GM21447 (cell line): ENCODE results near the gene C1GALT1.
A peak's percentile ranks its signal among the peaks of the same experiment; 100 is the strongest.
"Not testable (repeated sequence)": the region's sequence is repeated elsewhere in the genome, so short reads cannot be mapped to it uniquely, and the experiment has no call there.

Source experiments
- ATAC-seq: cut with Tn5 transposase; IDR thresholded peaks from one replicate; pipeline ENCODE4 v1.9.1; 2021; ENCODE audit not compliant: unreplicated experiment

Gene C1GALT1

DNA sequence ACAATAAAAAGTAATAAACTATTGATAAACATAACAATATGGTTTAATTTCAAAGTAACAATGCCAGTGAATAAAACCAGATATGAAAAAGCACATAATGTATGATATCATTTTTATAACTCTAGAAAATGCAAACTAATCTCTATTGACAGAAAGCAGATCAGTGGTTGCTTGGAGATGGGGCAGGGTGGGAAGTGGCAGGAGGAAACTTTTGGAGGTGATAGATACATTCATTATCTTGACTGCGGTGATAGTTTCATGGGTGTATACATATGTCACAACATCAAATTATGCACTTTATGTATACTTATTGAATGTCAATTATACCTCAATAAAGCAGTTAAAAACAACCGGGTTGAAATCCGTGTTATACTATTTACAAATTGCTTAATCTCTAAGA, 16.0 kb upstream of the C1GALT1 start:
- no peak for ATAC-seq

- ATAC-seq: no peak
Observed at GRCh38 chr7:7169296-7169695, 13.0 kb upstream of the C1GALT1 start.

DNA sequence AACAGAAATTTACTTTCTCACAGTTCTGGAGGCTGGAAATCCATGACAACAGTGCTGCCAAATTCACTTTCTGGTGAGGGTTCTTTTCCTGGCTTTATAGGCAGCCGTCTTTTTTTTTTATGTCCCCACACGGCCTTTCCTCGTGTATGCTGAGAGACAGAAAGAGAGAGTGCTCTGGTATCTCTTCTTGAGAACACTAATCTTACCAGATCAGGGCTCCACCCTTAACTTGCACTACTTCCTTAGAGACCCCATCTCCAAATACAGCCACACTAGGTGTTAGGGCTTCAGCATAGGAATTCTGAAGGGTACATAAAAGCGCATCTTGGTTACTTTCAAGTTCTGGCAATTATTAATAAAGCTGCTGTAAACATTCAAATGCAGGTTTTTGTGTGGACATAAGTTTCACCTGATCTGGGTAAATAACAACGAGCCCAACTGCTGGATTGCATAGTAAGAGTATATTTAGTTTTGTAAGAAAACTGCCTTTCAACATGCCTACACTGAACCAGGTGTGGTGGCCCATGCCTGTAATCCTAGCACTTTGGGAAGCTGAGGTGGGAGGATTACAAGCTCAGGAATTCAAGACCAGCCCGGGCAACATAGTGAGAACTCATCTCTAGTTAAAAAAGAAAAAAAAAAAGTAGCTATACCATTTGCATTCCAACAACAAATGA, 8.2 kb upstream of the C1GALT1 start:
- ATAC-seq: no peak

- ATAC-seq: no peak
Observed at GRCh38 chr7:7175075-7175695, 7.2 kb upstream of the C1GALT1 start.

GRCh38 chr7:7176406-7177043, 5.8 kb upstream of the C1GALT1 start:
- ATAC-seq: no peak

- no peak for ATAC-seq
Observed at GRCh38 chr7:7177044-7177517, 5.3 kb upstream of the C1GALT1 start.

- no peak for ATAC-seq
Observed at GRCh38 chr7:7178081-7178480, 4.3 kb upstream of the C1GALT1 start.

DNA sequence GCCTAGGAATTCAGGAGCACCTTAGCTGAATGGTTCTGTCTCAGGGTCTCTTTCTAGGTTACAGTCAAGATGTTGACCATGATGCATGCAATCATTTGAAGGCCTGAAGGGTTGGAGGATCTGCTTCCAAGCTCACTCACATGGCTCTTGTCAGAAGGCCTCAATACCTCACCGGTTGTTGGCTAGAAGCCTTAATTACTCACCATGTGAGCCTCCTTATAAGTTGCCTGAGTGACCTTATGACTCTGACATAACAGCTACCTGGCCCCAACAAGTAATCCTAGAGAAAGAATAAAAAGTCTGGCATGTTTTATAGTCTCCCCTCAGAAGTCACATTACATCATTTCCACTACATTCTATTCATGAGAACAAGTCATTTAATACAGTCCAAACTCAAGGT, 3.4 kb upstream of the C1GALT1 start:
- ATAC-seq: no peak

- no peak for ATAC-seq
Observed at GRCh38 chr7:7180725-7181449, 1.5 kb upstream of the C1GALT1 start.

GRCh38 chr7:7181519-7182155, 707 bp upstream of the C1GALT1 start:
- ATAC-seq: peak; percentile 51

- ATAC-seq: peak; percentile 29
Observed at GRCh38 chr7:7183061-7183837, 905 bp downstream of the C1GALT1 start.

- no peak for ATAC-seq
Observed at GRCh38 chr7:7183838-7184463, 1.6 kb downstream of the C1GALT1 start.

DNA sequence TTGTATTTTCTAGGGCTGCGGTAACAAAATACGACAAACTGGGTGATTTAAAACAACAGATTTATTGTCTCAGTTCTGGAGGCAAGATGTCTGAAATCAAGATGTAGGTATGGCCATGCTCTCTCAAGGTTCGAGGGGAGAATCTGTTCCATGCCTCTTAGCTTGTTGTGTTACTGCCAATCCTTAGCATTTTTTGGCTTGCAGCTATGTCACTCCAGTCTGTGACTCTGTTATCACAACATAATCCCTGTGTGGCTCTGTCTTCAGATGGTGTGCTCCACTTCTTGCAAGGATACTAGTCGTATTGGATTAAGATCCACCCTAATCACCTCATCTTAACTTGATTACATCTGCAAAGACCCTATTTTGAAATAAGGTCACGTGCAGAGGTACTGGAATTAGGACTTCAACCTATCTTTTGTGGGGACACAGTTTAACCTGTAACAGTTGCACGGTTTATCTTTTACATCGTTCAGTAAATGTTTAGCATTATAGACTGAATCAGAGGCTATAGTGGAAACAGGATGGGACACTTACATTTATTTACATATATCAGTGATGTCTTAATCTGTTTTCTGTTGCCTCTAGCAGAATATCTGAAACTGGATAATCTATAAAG, 3.1 kb downstream of the C1GALT1 start:
- no peak for ATAC-seq

GRCh38 chr7:7188091-7188490, 5.7 kb downstream of the C1GALT1 start:
- ATAC-seq: no peak

- no peak for ATAC-seq
Observed at GRCh38 chr7:7188742-7189141, 6.4 kb downstream of the C1GALT1 start.

DNA sequence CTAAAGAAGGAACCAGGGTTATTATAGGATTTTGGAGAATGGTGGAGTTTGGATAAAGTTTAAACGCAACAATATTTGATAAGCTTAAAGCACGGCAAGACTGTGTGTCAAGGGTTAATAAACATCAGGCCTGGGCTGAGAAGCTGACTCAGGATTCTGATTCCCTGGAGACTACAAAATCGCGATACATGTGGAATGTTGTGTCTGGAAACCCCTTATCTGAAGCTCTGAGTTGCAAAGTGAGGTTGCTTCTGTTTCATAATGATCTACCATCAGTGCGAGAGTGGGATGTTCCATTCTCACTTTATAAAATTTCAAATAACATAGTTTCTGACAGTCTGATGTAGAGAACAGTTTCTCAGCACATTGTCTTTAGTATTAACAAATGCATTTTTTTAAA, 7.8 kb downstream of the C1GALT1 start:
- no peak for ATAC-seq

DNA sequence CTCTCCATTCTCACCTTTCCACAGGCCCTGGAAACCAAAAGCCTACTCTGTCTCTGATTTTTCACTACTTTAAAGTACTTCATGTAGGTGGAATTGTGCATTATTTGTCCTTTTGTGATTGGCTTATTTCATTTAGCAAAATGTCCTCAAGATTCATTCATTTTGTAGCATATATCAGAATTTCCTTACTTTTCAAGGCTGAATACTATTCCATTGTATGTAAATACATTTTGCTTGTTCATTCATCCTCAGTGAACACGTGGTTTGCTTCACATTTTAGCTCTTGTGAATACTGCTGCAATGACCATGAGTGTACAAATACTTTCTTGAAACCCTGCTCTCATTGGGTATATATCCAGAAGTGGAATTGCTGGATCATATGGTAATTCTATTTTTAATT, 8.8 kb downstream of the C1GALT1 start:
- ATAC-seq: no peak

DNA sequence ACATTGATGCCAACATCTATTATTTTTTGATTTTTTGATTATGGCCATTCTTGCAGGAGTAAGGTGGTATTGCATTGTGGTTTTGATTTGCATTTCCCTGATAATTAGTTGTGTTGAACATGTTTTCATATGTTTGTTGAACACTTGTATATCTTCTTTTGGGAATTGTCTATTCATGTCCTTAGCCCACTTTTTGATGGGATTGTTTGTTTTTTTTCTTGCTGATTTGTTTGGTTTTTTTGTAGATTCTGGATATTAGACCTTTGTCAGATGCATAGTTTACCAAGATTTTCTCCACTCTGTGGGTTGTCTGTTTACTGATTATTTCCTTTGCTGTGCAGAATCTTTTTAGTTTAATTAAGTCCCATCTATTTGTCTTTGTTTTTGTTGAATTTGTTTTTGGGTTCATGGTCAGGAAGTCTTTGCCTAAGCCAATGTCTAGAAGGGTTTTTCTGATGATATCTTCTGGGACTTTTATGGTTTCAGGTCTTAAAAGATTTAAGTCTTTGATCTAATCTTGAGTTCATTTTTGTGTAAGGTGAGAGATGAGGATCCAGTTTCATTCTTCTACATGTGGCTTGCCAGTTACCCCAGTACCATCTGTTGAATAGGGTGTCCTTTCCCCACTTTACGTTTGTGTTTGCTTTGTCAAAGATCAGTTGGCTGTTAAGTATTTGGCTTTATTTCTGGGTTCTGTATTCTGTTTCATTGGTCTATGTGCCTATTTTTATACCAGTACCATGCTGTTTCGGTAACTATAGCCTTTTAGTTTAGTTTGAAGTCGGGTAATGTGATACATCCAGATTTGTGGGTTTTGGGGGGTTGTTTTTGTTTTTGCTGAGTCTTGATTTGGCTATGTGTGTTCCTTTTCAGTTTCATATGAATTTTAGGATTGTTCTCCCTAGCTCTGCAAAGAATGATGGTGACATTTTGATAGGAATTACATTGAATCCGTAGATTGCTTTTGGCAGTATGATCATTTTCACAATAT, 10.7 kb downstream of the C1GALT1 start:
- not testable (repeated sequence) for ATAC-seq
